Mammary epithelial cell (primary cell): Measurements from ENCODE around the gene SEMA5A.

ENCODE experiments used
- CTCF ChIP-seq, 2 donors: IDR thresholded peaks in 1 of 2; conservative IDR thresholded peaks in 1 of 2; 2 replicates each; pipeline ENCODE4 v1.5.1; 2011 to 2012; ENCODE audit warnings: inconsistent platforms in 2 of 2, low read length in 2 of 2, mild to moderate bottlenecking in 2 of 2, control low read depth in 1 of 2, low read depth in 1 of 2; ENCODE audit not compliant: insufficient read depth in 1 of 2; ENCODE audit errors: extremely low read depth in 1 of 2
- EZH2 ChIP-seq: IDR thresholded peaks from 2 replicates; pipeline ENCODE4 v1.6.1; 2012; ENCODE audit warnings: low read length, inconsistent platforms, borderline replicate concordance

DNA sequence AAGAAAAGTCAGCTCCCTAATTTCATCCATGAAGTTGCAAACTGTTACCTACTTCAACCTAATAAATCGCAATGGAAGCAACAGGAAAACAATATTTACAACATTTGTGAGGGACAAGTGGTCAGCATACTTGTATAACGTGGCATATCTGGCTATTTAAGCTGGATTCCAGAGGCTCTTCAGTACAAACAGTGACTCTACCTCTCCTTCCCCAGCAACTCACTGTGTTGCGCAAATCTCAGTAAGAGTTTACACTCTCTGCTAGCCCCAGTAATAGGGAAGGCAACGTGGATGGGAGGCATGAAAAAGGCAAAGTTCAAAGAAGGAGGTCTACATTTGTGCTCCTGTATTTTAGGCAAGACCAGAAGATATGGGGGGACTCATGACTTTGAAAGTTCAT lies 18.9 kb upstream of the SEMA5A start:
- TF ChIP-seq CTCF (conservative IDR thresholded peaks at IDR 0.05 in 1 of 2, IDR thresholded peaks at IDR 0.05 in 1 of 2; ENCODE audit: extremely low read depth in 1 of 2, insufficient read depth in 1 of 2, low read depth in 1 of 2, low read length in 2 of 2) (no peak), EZH2 (no peak)
